ENCODE results near the gene KCNJ10. TPM values are rescaled to one million over a fixed set of nuclear protein-coding genes. Genes with fewer than 3 reads are reported as not detected.

Gene KCNJ10
- total and polyA plus RNA-seq, 4 experiments from 2014 or later, result 0.08 TPM; not detected in 3

DNA sequence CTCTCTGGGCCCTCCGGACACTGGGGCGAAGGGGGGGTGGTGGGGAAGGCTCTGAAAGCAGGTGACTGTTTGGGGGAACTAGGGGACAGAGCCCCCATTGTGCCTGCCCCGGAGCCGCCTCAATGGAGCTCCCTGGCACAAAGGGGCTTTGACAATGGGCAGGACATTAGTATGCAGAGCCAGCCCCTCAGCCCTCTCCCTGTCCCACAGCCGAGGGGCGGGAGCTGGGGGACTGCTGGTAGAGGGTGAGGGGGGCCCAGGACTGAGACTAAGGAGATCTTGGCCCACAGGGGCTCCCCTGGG is 7.8 kb downstream of the KCNJ10 start:
- Mint-ChIP-seq H3K9me3 (peaks cover 0 to 1% (median 0%) of the 10 kb centered on the region in 8 donors), H3K36me3 (no peaks in the 10 kb centered on the region), H3K4me3 (no peak overlapping the region), H3K4me1 (no peaks in the 10 kb centered on the region), H3K27ac (no peak overlapping the region), H3K27me3 (peaks cover 6 to 14% of the 10 kb centered on the region in 2 donors)
- no peak overlapping the region for H3K27ac ChIP-seq (ENCODE audit: low read depth, low read length)
- no peaks in the 10 kb centered on the region for H3K36me3 ChIP-seq (ENCODE audit: insufficient read depth, low read length)
- no peaks in the 10 kb centered on the region for H3K9me3 ChIP-seq (ENCODE audit: control insufficient read depth in 1 of 2, low read length in 2 of 2)
- H3K4me1 ChIP-seq (ENCODE audit: insufficient read depth, low read length), result no peaks in the 10 kb centered on the region
- H3K27me3 ChIP-seq (ENCODE audit: insufficient read depth, low read length), result no peaks in the 10 kb centered on the region
- intact Hi-C loops (cut with micrococcal nuclease), result no loop called here
- H3K4me3 ChIP-seq (ENCODE audit: low read length in 2 of 2), result no peak overlapping the region
- ChIA-PET POLR2A (ENCODE audit: partially characterized antibody) (no interaction called here), CTCF (ENCODE audit: partially characterized antibody) (interaction anchor here (2.6 to 3.0 kb wide), 2 partner anchors 16 kb away, joined by 10 to 14 read pairs; no protein-coding TSS in a partner anchor)
- no peak for DNase-seq

- Mint-ChIP-seq H3K27ac (no peak overlapping the region), H3K4me3 (no peak overlapping the region), H3K27me3 (peaks cover 9 to 15% of the 10 kb centered on the region in 2 donors), H3K36me3 (no peaks in the 10 kb centered on the region), H3K4me1 (no peaks in the 10 kb centered on the region), H3K9me3 (peaks cover 0 to 1% (median 0%) of the 10 kb centered on the region in 8 donors)
- Histone ChIP-seq H3K36me3 (ENCODE audit: insufficient read depth, low read length) (no peaks in the 10 kb centered on the region), H3K4me1 (ENCODE audit: insufficient read depth, low read length) (no peaks in the 10 kb centered on the region), H3K9me3 (ENCODE audit: control insufficient read depth in 1 of 2, low read length in 2 of 2) (no peaks in the 10 kb centered on the region), H3K4me3 (ENCODE audit: low read length in 2 of 2) (no peak overlapping the region), H3K27me3 (ENCODE audit: insufficient read depth, low read length) (no peaks in the 10 kb centered on the region), H3K27ac (ENCODE audit: low read depth, low read length) (no peak overlapping the region)
- DNase-seq, result no peak
- POLR2A ChIA-PET (ENCODE audit: partially characterized antibody), result no interaction called here
- CTCF ChIA-PET (ENCODE audit: partially characterized antibody), result no interaction called here
- intact Hi-C loops (cut with micrococcal nuclease), result no loop called here
Observed at GRCh38 chr1:160061369-160062229, 8.4 kb downstream of the KCNJ10 start.

DNA sequence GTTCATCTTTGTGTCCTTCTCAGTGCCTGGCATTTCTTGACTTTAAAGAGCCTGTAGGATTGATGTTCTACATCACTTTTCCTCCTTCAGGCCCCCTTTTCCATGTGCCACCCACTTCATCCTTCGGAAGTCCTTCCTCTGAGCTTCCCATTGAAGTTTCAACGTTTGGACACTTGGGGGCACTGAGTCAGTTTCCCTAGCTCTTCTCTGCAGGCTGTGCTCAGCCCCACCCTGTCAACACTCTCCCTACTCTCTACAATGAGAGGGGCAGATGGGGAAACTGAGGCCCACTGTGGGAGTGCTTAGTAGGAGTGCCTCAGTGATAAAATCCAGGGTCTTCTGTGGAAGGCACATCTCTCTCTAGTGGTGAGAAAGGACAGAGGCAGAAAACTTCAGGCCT is 11.9 kb downstream of the KCNJ10 start:
- no peaks in the 10 kb centered on the region for H3K4me1 ChIP-seq (ENCODE audit: insufficient read depth, low read length)
- POLR2A ChIA-PET (ENCODE audit: partially characterized antibody), result interaction anchor here (0.6 kb wide), 1 partner anchor 11 kb away, joined by 3 read pairs; no protein-coding TSS in a partner anchor
- no peaks in the 10 kb centered on the region for H3K4me1 Mint-ChIP-seq
- no peaks in the 10 kb centered on the region for H3K9me3 ChIP-seq (ENCODE audit: control insufficient read depth in 1 of 2, low read length in 2 of 2)
- H3K4me3 ChIP-seq (ENCODE audit: low read length in 2 of 2), result no peak overlapping the region
- H3K27ac ChIP-seq (ENCODE audit: low read depth, low read length), result no peak overlapping the region
- peaks cover 22 to 34% of the 10 kb centered on the region in 2 donors for H3K27me3 Mint-ChIP-seq
- H3K9me3 Mint-ChIP-seq, result peaks cover 0 to 3% (median 0%) of the 10 kb centered on the region in 8 donors
- CTCF ChIA-PET (ENCODE audit: partially characterized antibody), result interaction anchor here (1.1 to 3.2 kb wide), 4 partner anchors 13 to 233 kb away, joined by 3 to 13 read pairs (median 5); no protein-coding TSS in a partner anchor
- H3K4me3 Mint-ChIP-seq, result no peak overlapping the region
- no peaks in the 10 kb centered on the region for H3K36me3 ChIP-seq (ENCODE audit: insufficient read depth, low read length)
- no peaks in the 10 kb centered on the region for H3K36me3 Mint-ChIP-seq
- no peak for DNase-seq
- peaks cover 6% of the 10 kb centered on the region for H3K27me3 ChIP-seq (ENCODE audit: insufficient read depth, low read length)
- no peak overlapping the region for H3K27ac Mint-ChIP-seq
- intact Hi-C loops (cut with micrococcal nuclease), result no loop called here

DNA sequence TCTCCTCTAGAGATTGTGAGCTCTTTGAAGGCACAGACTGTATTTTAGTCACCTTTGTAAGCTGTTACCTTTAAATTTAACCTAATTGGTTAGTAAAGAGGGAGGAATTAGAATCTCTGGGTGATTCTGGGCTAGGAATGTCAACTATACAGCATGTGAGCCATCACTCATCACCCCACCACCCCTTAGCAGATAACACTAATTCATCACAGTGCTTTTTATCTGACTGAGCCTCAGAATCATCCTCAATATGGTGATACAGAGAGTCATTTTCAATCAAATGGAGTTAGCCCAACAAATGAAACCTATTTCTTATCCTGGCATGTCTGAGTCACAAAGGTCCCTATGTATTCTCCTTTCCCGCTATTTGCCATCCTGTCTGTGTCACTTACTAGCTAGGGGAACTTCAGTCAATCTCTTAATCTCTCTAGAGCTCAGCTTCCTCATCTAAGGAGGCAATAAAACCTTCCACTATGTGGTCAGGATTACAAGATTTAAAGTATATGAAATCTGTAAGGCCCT is 13.3 kb downstream of the KCNJ10 start:
- no peak overlapping the region for H3K27ac Mint-ChIP-seq
- Histone ChIP-seq H3K27ac (ENCODE audit: low read depth, low read length) (no peak overlapping the region), H3K9me3 (ENCODE audit: control insufficient read depth in 1 of 2, low read length in 2 of 2) (no peaks in the 10 kb centered on the region), H3K27me3 (ENCODE audit: insufficient read depth, low read length) (peaks cover 6% of the 10 kb centered on the region), H3K36me3 (ENCODE audit: insufficient read depth, low read length) (no peaks in the 10 kb centered on the region), H3K4me1 (ENCODE audit: insufficient read depth, low read length) (no peaks in the 10 kb centered on the region), H3K4me3 (ENCODE audit: low read length in 2 of 2) (no peak overlapping the region)
- CTCF ChIA-PET (ENCODE audit: partially characterized antibody), result interaction anchor here (1.0 to 3.2 kb wide), 2 partner anchors 22 to 50 kb away, joined by 5 to 13 read pairs; no protein-coding TSS in a partner anchor
- H3K4me1 Mint-ChIP-seq, result no peaks in the 10 kb centered on the region
- H3K27me3 Mint-ChIP-seq, result peaks cover 24 to 36% of the 10 kb centered on the region in 2 donors
- no peak for DNase-seq
- POLR2A ChIA-PET (ENCODE audit: partially characterized antibody), result no interaction called here
- no peak overlapping the region for H3K4me3 Mint-ChIP-seq
- intact Hi-C loops (cut with micrococcal nuclease), result no loop called here
- no peaks in the 10 kb centered on the region for H3K36me3 Mint-ChIP-seq
- peaks cover 0 to 3% (median 0%) of the 10 kb centered on the region in 8 donors for H3K9me3 Mint-ChIP-seq

DNA sequence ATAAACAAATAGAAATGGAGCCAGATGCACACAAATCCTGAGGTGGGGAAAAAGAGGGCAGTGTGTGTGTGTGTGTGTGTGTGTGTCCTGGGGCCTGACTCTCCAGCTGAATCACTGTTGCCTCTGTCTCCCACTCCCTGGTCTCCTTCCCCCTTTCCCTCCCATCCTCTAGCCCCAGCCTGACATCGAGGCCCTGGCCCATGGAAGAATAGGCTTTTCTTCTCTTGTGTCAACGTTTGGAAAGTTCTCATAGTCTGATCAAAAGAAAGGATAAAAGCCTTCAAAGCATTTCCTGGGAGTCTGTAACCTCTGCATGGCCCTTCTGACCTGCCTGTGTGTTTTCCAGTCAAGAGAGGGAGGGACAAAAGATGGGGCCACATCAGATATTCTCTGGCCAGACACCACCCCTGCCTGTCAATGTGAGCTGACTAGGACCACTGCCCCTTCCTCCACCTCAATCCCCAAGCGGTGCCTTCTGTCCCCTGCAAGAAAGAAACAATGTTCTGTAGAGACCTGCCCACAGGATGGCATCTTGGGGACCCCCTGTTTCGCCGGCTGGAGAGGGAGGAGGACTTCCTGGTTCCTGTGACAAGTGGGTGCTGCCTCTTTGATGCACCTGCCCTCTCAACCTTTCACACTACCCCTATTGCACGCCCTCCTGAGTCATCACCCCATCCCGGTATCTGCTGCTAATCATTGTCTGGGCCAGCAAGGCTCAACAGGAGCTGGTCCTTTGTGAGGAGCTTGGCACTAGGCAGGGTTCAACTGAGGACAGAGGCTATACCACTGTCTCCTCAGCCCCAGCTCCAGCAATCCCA is 16.2 kb downstream of the KCNJ10 start:
- peaks cover 0 to 7% (median 0%) of the 10 kb centered on the region in 8 donors for H3K9me3 Mint-ChIP-seq
- no peak overlapping the region for H3K4me3 Mint-ChIP-seq
- ChIA-PET POLR2A (ENCODE audit: partially characterized antibody) (no interaction called here), CTCF (ENCODE audit: partially characterized antibody) (interaction anchor here (2.4 kb wide), 1 partner anchor 8 kb away, joined by 12 read pairs; no protein-coding TSS in a partner anchor)
- H3K9me3 ChIP-seq (ENCODE audit: control insufficient read depth in 1 of 2, low read length in 2 of 2), result no peaks in the 10 kb centered on the region
- H3K4me1 Mint-ChIP-seq, result no peaks in the 10 kb centered on the region
- peaks cover 31% of the 10 kb centered on the region in 2 donors for H3K27me3 Mint-ChIP-seq
- H3K27ac ChIP-seq (ENCODE audit: low read depth, low read length), result no peak overlapping the region
- H3K27ac Mint-ChIP-seq, result no peak overlapping the region
- no peaks in the 10 kb centered on the region for H3K4me1 ChIP-seq (ENCODE audit: insufficient read depth, low read length)
- intact Hi-C loops (cut with micrococcal nuclease), result no loop called here
- peaks cover 6% of the 10 kb centered on the region for H3K27me3 ChIP-seq (ENCODE audit: insufficient read depth, low read length)
- H3K36me3 Mint-ChIP-seq, result no peaks in the 10 kb centered on the region
- no peak overlapping the region for H3K4me3 ChIP-seq (ENCODE audit: low read length in 2 of 2)
- H3K36me3 ChIP-seq (ENCODE audit: insufficient read depth, low read length), result no peaks in the 10 kb centered on the region
- DNase-seq, result no peak

- DNase-seq, result no peak
- Histone ChIP-seq H3K9me3 (ENCODE audit: control insufficient read depth in 1 of 2, low read length in 2 of 2) (no peaks in the 10 kb centered on the region), H3K36me3 (ENCODE audit: insufficient read depth, low read length) (no peaks in the 10 kb centered on the region), H3K27ac (ENCODE audit: low read depth, low read length) (no peak overlapping the region), H3K4me3 (ENCODE audit: low read length in 2 of 2) (no peak overlapping the region), H3K4me1 (ENCODE audit: insufficient read depth, low read length) (no peaks in the 10 kb centered on the region), H3K27me3 (ENCODE audit: insufficient read depth, low read length) (peaks cover 6% of the 10 kb centered on the region)
- ChIA-PET POLR2A (ENCODE audit: partially characterized antibody) (no interaction called here), CTCF (ENCODE audit: partially characterized antibody) (interaction anchor here (1.1 to 1.2 kb wide), 2 partner anchors 26 to 199 kb away, joined by 3 read pairs; no protein-coding TSS in a partner anchor)
- Mint-ChIP-seq H3K4me3 (no peak overlapping the region), H3K36me3 (no peaks in the 10 kb centered on the region), H3K27ac (no peak overlapping the region), H3K27me3 (peaks cover 28 to 31% of the 10 kb centered on the region in 2 donors), H3K4me1 (no peaks in the 10 kb centered on the region), H3K9me3 (peaks cover 0 to 7% (median 0%) of the 10 kb centered on the region in 8 donors)
- intact Hi-C loops (cut with micrococcal nuclease), result no loop called here
Observed at GRCh38 chr1:160052936-160053335, 17.0 kb downstream of the KCNJ10 start.

DNA sequence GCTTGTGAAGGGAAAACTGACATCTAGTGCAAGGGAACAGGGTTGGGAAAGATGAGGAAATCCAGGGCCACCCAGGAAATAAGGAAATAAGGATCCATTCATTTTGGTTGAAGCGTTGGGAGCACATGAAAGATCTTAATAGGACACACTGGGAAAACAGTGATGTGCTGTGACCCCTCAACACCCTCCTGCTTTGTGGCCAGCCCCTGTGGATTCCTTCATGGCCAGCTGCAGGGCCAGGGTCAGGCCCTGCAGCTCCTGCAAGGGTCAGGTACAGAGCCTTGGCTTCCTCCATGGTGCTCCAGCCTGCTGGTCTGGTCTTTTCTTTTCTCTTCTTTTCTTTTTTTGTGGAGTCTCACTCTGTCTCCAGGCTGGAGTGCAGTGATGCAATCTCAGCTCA is 19.3 kb downstream of the KCNJ10 start:
- Mint-ChIP-seq H3K27me3 (peaks cover 24 to 26% of the 10 kb centered on the region in 2 donors), H3K27ac (peak overlapping the region in 1 of 7 donors; percentile 48), H3K36me3 (no peaks in the 10 kb centered on the region), H3K4me1 (peaks cover 6 to 12% (median 9%) of the 10 kb centered on the region in 4 donors), H3K9me3 (peaks cover 0 to 5% (median 0%) of the 10 kb centered on the region in 8 donors), H3K4me3 (no peak overlapping the region)
- H3K4me3 ChIP-seq (ENCODE audit: low read length in 2 of 2), result no peak overlapping the region
- intact Hi-C loops (cut with micrococcal nuclease), result no loop called here
- H3K27me3 ChIP-seq (ENCODE audit: insufficient read depth, low read length), result peaks cover 6% of the 10 kb centered on the region
- H3K4me1 ChIP-seq (ENCODE audit: insufficient read depth, low read length), result peaks cover 10% of the 10 kb centered on the region
- ChIA-PET POLR2A (ENCODE audit: partially characterized antibody) (no interaction called here), CTCF (ENCODE audit: partially characterized antibody) (interaction anchor here (1.3 to 2.0 kb wide), 2 partner anchors 28 to 30 kb away, joined by 4 to 8 read pairs; partner anchors contain the start of gene KCNJ9)
- DNase-seq, result no peak
- H3K36me3 ChIP-seq (ENCODE audit: insufficient read depth, low read length), result no peaks in the 10 kb centered on the region
- no peaks in the 10 kb centered on the region for H3K9me3 ChIP-seq (ENCODE audit: control insufficient read depth in 1 of 2, low read length in 2 of 2)
- H3K27ac ChIP-seq (ENCODE audit: low read depth, low read length), result no peak overlapping the region

All from CD4-positive, alpha-beta memory T cell (primary cell).